ENCODE results near the gene PCSK5.

DNA sequence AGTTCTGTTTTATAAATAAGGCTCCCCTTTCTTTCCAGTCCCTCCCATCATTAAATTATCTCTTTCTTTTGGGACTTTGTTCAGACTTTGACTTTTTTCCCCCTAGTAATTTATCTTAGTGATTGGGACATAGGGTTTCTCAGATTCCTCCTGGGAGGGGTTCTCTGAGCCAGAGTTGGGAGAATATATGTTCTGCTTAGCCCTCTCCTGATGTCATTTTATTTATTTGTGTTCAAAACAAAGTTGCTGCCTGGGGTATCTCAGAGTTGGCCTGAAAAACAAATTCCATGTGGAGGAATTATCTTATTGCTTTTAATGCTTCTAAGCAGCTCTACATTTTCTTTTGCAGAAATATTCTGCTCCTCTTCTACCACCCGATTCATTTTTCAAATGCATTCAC, 211.0 kb downstream of the PCSK5 start:
- TF ChIP-seq POLR2A (IDR thresholded peaks at IDR 0.05; ENCODE audit: low read length) (no peak), GATA1 (IDR thresholded peaks at IDR 0.05; ENCODE audit: low read depth, low read length) (no peak)
